Endothelial cell of umbilical vein (primary cell): Measurements from ENCODE around the gene TRMT44.
A peak's percentile ranks its signal among the peaks of the same experiment; 100 is the strongest.
"Not testable (repeated sequence)": the region's sequence is repeated elsewhere in the genome, so short reads cannot be mapped to it uniquely, and the experiment has no call there.

Experiments
- CTCF ChIP-seq, 2 donors: IDR thresholded peaks; 1 replicate in 1 of 2; 2 replicates in 1 of 2; pipeline ENCODE4 v1.5.1; 2011; ENCODE audit warnings: low read length in 2 of 2, mild to moderate bottlenecking in 2 of 2, moderate library complexity in 2 of 2, control low read depth in 1 of 2, inconsistent platforms in 1 of 2, low read depth in 1 of 2; ENCODE audit not compliant: insufficient read depth in 1 of 2; ENCODE audit errors: extremely low read depth in 1 of 2
- EZH2 ChIP-seq: IDR thresholded peaks from 2 replicates; pipeline ENCODE4 v1.6.1; 2012; ENCODE audit warnings: borderline replicate concordance, low read depth, mild to moderate bottlenecking, moderate library complexity, low read length, inconsistent platforms; ENCODE audit not compliant: severe bottlenecking
- FOS ChIP-seq: IDR thresholded peaks from 2 replicates; pipeline ENCODE4 v1.6.1; 2011; ENCODE audit warnings: mild to moderate bottlenecking, low read length, moderate library complexity, borderline replicate concordance; ENCODE audit not compliant: insufficient read depth
- GATA2 ChIP-seq: IDR thresholded peaks from 2 replicates; pipeline ENCODE4 v1.7.0; 2011; ENCODE audit warnings: low read depth, mild to moderate bottlenecking, moderate library complexity, mixed read lengths, low read length; ENCODE audit not compliant: insufficient read length, insufficient read depth
- JUN ChIP-seq: IDR thresholded peaks from 2 replicates; pipeline ENCODE4 v1.6.1; 2011; ENCODE audit warnings: borderline replicate concordance, low read depth; ENCODE audit not compliant: insufficient read length, insufficient read depth
- MAX ChIP-seq: IDR thresholded peaks from 2 replicates; pipeline ENCODE4 v1.6.1; 2011; ENCODE audit not compliant: insufficient read depth, insufficient read length
- MYC ChIP-seq: IDR thresholded peaks from one replicate; pipeline ENCODE4 v1.6.1; 2011; ENCODE audit warnings: mild to moderate bottlenecking, low read depth, low read length
- POLR2A ChIP-seq: IDR thresholded peaks from 2 replicates; pipeline ENCODE4 v1.6.1; 2012; ENCODE audit warnings: low read depth, mild to moderate bottlenecking, control low read depth, low read length
- POLR2AphosphoS5 ChIP-seq: IDR thresholded peaks from 2 replicates; pipeline ENCODE4 v1.6.1; 2012; ENCODE audit warnings: low read depth, mild to moderate bottlenecking, control low read depth, low read length, moderate library complexity; ENCODE audit not compliant: insufficient read depth

- not testable (repeated sequence) for TF ChIP-seq JUN, POLR2AphosphoS5, POLR2A, FOS, EZH2, MYC, GATA2, MAX
- TF ChIP-seq CTCF (IDR thresholded peaks at IDR 0.05; ENCODE audit: extremely low read depth in 1 of 2, insufficient read depth in 1 of 2, low read depth in 1 of 2, low read length in 2 of 2) = peak; percentile 14 to 41
These were observed 33.7 kb upstream of the TRMT44 start for GRCh38 chr4:8406887-8407286.
